NK-92 (cell line): ENCODE data around the gene KCND2.

Experiments used
- DNase-seq: peaks from one replicate; lab custom pipeline; 2025; ENCODE audit not compliant: unreplicated experiment; lab: John Stamatoyannopoulos, UW

The KCND2 gene

DNA sequence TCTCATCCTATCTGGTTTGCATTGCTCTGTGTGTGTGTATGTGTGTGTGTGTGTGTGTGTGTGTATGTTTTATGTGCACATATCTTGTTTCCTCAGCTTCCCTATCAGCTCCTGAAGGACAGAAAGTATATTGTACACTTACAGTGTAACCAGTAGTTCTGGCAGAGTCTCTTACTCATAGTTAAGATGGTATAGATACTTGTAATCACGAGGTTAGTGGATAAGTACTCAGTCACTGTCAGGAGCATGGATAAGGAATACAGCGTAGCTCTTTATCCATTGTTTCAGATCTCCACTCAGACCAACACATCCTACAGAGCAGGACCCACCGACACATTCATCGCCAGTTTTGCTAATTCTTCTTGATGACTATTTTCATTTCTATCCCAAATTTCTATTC is 309.9 kb downstream of the KCND2 start:
- DNase-seq: no peak

- DNase-seq: no peak
Observed at GRCh38 chr7:120583899-120584586, 311.1 kb downstream of the KCND2 start.

GRCh38 chr7:120586571-120586970 is 313.6 kb downstream of the KCND2 start:
- no peak for DNase-seq

DNA sequence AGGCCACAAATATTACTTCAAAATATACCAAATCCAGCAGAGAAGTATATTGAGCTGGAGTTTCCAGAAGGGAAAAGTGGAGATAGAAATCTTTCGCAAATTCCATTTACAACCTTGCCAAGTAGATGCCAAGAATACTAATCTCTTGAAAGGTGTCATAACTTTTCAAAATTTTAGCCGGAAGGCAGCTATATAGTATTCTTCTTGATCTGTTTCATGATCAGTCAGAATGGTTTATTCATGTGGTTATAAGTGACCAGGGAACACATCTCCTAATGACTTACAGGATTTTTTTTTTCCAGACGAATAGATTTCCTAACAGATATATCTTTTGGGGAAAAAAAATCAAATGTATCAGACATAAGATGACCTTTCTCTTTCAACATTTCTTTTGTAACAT is 314.3 kb downstream of the KCND2 start:
- DNase-seq: no peak

- no peak for DNase-seq
Observed at GRCh38 chr7:120588416-120588815, 315.4 kb downstream of the KCND2 start.

DNA sequence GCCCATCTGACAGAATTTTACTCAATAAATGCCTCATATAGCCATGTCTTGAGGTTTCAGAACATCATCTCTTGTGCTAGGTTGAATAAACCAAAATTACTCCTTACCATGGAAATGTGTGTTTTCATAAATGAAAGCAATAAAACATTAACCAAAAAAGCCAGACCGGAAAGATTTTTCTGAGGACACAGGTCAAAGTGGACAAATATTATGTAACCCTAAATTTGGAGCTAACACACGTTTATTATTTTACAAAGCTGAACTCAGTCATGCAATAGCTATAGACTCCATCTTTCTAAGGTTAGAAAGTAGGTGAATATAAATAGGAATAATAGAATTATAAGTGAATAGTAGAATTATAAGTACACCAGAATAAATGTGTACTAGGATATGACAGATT is 315.9 kb downstream of the KCND2 start:
- no peak for DNase-seq

DNA sequence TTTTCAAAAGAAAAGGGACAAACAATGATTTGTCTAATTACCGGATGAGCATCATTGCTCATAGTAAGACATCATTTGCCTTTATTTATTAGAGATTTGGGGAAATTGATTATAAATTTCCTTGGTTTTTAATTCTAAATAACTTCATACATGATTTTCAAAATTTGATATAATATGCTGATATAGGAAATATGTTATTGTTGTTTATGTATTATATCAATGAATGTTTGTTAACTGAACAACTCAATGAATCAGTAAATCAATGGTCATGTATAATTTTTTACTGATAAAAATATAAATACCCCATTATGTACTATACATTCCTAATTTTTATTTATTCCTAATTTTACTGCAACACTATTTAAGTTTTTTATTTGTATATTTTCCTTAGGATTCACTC is 327.6 kb downstream of the KCND2 start:
- no peak for DNase-seq

- no peak for DNase-seq
Observed at GRCh38 chr7:120603366-120603765, 330.4 kb downstream of the KCND2 start.

- DNase-seq: no peak
Observed at GRCh38 chr7:120609136-120609753, 336.3 kb downstream of the KCND2 start.

- DNase-seq: no peak
Observed at GRCh38 chr7:120611975-120612374, 339.0 kb downstream of the KCND2 start.

GRCh38 chr7:120615703-120616102 is 342.7 kb downstream of the KCND2 start:
- no peak for DNase-seq

DNA sequence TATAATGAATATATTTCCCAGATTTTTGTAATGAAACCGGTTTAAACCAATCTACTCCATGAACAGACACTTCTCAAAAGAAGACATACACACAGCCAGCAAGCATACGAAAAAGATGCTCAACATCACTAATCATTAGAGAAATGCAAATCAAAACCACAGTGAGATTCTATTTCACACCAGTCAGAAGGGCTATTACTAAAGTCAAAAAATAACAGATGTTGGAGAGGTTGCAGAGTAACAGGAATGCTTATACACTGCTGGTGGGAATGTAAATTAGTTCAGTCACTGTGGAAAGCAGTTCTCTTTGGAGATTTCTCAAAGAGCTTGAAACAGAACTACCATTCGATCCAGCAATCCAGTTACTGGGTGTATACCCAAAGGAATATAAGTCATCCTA is 344.3 kb downstream of the KCND2 start:
- DNase-seq: no peak

DNA sequence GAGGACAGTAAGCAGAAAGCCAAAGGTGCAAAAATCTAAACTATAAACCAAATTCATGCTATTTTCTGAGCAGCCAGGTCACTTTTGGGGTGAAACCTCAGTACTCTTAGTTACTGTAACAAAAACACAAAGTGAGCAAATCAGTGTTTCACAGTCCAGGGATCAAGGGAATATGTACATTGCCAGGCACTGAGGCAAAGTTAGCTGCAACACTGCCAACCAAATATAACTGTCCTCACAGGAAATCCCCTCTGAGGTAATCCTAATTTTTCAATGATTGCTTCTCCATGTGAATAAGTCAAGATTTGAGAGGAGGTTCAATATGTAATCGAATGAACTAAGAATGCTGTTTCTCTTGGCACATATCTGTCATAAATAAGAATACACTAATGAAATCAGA is 355.3 kb downstream of the KCND2 start:
- DNase-seq: no peak

DNA sequence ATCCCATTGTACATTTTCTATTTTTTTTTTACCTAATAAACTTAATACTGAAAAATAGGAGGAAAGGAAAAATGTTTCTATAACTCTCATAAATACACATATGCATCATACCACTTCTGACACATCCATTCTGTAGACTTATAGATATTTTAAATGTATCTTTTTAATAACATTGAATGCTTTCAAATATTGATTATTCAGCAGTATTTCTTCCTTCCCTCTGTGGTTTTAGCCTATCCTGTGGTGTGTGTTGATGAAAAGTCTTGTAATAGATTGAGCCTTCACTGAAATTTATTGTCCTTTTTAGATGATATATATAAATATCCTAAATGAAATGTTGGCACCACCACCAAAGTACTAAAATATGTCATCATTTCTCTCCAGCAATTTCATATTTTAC is 366.9 kb downstream of the KCND2 start:
- no peak for DNase-seq

GRCh38 chr7:120645966-120646365 is 373.0 kb downstream of the KCND2 start:
- no peak for DNase-seq

GRCh38 chr7:120654241-120654640 is 381.3 kb downstream of the KCND2 start:
- DNase-seq: no peak

GRCh38 chr7:120658516-120658915 is 385.5 kb downstream of the KCND2 start:
- DNase-seq: no peak

GRCh38 chr7:120662291-120662690 is 389.3 kb downstream of the KCND2 start:
- no peak for DNase-seq

GRCh38 chr7:120665068-120665467 is 392.1 kb downstream of the KCND2 start:
- no peak for DNase-seq

DNA sequence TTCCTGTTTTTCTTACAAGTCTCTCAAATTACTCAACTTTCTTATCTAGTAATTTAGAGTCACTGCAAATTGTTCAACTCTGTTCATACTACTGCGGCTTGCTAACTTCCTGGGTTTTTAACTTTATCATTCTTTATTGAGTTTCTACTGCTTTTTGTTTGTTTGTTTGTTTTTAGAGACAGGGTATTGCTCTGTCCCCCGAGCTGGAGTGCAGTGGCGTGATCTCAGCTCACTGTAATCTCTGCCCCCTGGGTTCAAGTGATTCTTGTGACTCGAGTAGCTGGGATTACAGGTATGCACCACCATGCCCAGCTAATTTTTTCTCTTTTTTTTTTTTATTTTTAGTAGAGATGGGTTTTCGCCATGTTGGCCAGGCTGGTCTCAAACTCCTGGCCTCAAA is 402.1 kb downstream of the KCND2 start:
- no peak for DNase-seq

DNA sequence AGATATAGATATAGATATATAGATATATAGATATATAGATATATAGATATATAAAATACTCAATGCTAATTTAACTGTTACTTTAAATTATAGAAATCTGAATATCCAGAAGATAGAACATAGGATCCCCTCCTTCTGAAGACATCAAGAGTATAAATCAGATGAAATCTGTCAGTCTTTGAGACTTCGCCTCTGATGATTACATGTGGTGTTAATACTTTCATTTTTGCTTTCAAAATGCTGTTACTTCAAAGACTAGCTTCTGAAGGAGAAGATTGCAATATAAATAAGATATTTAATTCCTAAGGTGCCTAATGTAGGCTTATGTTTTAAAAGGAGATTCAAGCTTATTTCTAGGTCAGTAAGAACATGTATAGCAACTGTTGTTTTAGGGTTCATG is 404.6 kb downstream of the KCND2 start:
- no peak for DNase-seq

DNA sequence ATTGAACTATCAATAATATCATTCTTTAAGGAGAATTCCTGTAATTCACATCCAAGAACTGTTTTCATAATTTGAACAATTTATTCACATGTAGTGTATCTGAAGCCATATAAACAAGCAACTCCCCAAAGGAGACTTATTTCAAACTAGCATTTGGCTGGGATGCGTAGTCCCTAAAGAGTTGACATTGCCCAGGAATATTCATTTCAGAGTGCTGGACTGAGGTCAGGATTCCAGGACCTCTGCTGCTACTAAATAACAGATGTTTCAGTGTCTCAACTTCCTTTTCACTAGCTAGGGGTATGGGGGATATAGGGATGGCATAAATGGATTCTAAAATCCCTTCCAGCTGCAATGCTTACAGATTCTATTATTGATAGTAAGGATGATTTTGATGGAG is 408.0 kb downstream of the KCND2 start:
- DNase-seq: no peak

DNA sequence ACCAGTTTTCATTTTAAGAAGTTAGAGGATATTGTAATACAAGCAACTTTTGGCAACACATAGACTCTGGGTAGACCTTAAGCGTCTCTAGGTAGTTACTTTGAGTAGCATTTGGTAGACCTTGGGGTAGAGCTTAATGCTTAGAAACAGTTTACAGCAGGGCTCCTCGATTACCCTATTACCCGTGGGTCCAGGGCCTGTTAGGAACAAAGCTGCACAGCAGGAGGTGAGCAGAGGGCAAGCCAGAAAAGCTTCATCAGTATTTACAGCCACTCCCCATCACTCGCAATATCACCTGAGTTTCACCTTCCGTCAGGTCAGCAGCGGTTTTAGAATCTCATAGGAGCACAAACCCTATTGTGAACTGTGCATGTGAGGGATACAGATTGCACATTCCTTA is 411.5 kb downstream of the KCND2 start:
- no peak for DNase-seq
